Renal cortical epithelial cell (primary cell): ENCODE results near the gene CERS6. TPM values are rescaled to one million over a fixed set of nuclear protein-coding genes. Genes with fewer than 3 reads are reported as not detected.

ENCODE experiments used
- DNase-seq: peaks from one replicate; pipeline ENCODE4 v3.0.0-alpha.2; 2011; ENCODE audit warnings: low read depth
- total RNA-seq: library from RNA; depleted of rRNA; stranded (reverse); fragments of >200 nt; gene quantifications from 2 replicates; pipeline ENCODE4 v1.2.3, GENCODE V29; 2014

Gene CERS6
- total RNA-seq, 1 donor from 2014 or later, result 19.7 TPM

GRCh38 chr2:168801961-168802858 lies 346.1 kb downstream of the CERS6 start, which contains the start of gene NOSTRIN:
TSS of gene NOSTRIN (plus strand) at chr2:168802637. CDS start at chr2:168802647, 10 bp downstream.
- DNase-seq, result peak; percentile 69

GRCh38 chr2:168802859-168803725 lies 347.0 kb downstream of the CERS6 start:
- no peak for DNase-seq

GRCh38 chr2:168804214-168804613 lies 348.1 kb downstream of the CERS6 start:
- no peak for DNase-seq

- DNase-seq, result no peak
Measured at GRCh38 chr2:168805615-168806014, 349.5 kb downstream of the CERS6 start.

- no peak for DNase-seq
Measured at GRCh38 chr2:168809537-168809936, 353.5 kb downstream of the CERS6 start.

- DNase-seq, result no peak
Measured at GRCh38 chr2:168810235-168810634, 354.2 kb downstream of the CERS6 start.

GRCh38 chr2:168811696-168812095 lies 355.6 kb downstream of the CERS6 start:
- DNase-seq, result no peak

GRCh38 chr2:168814046-168814445 lies 358.0 kb downstream of the CERS6 start:
- peak; percentile 72 for DNase-seq

- DNase-seq, result peak; percentile 91
Measured at GRCh38 chr2:168814939-168815907, 359.2 kb downstream of the CERS6 start.

GRCh38 chr2:168816369-168816768 lies 360.3 kb downstream of the CERS6 start:
- DNase-seq, result peak; percentile 95

GRCh38 chr2:168819050-168819715 lies 363.1 kb downstream of the CERS6 start:
- DNase-seq, result no peak

- DNase-seq, result no peak
Measured at GRCh38 chr2:168819829-168820489, 363.9 kb downstream of the CERS6 start.

- DNase-seq, result no peak
Measured at GRCh38 chr2:168821577-168821976, 365.5 kb downstream of the CERS6 start.

GRCh38 chr2:168821992-168822391 lies 365.9 kb downstream of the CERS6 start:
- no peak for DNase-seq

Other genes with a start within 250 kb of the CERS6 start
- gene STK39, start 208.7 kb upstream of the CERS6 start, total RNA-seq, result 13.8 and 19.3 TPM in 2 replicates